Stimulated activated CD8-positive, alpha-beta memory T cell treated with anti-CD3 and anti-CD28 coated beads, Interleukin-15, amount 100 ng/mL, for 24 hours (primary cell): ENCODE measurements around the gene ID1.
"Not testable (repeated sequence)": the region's sequence is repeated elsewhere in the genome, so short reads cannot be mapped to it uniquely, and the experiment has no call there.

Source experiments
- DNase-seq: peaks from one replicate; pipeline ENCODE4 v3.0.0-alpha.2; 2020; ENCODE audit warnings: low read depth

ID1 gene

DNA sequence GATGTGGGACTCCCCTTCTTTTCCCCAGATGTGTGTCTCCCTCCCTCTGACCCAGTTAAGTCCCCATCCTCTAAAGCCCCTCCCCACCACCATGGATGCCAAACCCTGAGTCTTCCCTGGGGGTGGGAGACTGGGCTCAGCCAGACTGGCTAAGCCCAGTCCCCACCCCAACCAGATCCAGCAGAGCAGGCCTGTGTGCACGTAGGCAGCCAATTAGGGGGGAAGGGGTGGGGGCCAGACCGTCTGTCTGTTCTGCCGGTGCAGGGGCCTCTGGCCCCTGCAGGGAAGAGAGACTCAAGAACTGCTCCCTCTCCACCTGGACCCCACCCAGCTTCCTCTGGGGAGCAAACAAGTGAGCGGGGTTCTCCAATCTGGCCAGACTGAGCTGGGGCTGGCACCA is 33.2 kb downstream of the ID1 start:
- DNase-seq: no peak

- no peak for DNase-seq
Observed at GRCh38 chr20:31638816-31639215, 33.7 kb downstream of the ID1 start.

DNA sequence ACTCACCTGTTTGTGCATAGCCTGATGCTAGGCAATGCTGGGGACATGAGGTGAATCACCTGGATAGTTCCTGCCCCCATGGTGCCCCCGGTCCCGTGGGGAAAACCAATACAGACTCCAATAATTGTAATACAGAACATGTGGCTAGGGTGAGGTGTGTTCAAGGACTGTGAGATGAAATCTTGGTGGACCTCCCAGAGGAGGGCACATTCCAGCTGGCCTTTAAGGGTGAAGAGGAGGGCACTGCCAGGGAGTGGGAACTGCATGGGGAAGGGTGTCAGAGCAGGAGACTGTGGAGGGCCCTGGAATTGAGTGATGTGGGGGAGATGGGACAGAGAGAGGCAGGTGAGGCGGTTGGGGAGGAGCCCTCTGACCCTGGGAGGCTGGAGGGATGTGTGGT is 35.2 kb downstream of the ID1 start:
- DNase-seq: no peak

DNA sequence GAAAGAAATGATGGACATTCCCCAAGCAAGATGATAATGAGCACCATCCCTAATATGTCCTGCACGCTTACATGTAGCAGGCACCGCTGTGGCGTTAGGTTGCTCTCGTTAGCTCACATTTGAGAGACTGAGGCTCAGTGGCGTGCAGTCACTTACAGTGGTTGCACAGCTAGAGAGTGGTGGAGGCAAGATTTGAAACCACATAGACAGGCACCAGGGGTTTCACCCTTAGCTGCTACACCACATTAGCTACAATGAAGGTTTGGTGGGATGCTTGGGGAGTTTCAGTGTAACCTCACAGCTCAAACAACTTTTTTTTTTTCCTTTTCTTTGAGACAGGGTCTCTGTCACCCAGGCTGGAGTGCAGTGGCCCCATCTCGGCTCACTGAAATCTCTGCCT is 36.3 kb downstream of the ID1 start:
- no peak for DNase-seq

DNA sequence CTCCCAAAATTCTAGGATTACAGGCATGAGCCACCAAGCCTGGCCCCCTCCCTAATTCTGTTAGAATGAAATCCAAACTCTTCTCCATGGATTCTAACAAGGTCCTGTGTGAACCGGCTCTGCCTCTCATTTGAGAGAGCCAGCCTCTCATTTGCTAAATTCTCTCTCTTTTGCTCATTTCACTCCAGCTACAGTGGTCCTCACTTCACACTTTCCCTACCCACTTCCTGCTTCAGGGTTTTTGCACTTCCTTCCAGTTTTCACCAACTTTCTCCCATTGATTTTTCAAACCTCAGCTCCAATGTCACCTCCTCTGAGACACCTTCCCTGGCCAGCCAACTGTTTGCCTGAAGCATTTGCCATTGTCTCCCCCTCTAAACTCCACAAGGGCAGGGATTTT is 37.7 kb downstream of the ID1 start:
- no peak for DNase-seq

GRCh38 chr20:31643522-31643921 is 38.4 kb downstream of the ID1 start:
- no peak for DNase-seq

- DNase-seq: no peak
Observed at GRCh38 chr20:31644701-31645100, 39.6 kb downstream of the ID1 start.

- not testable (repeated sequence) for DNase-seq
Observed at GRCh38 chr20:31648104-31648503, 43.0 kb downstream of the ID1 start.

- no peak for DNase-seq
Observed at GRCh38 chr20:31652917-31653396, 47.9 kb downstream of the ID1 start.

- DNase-seq: no peak
Observed at GRCh38 chr20:31653561-31653960, 48.5 kb downstream of the ID1 start.

DNA sequence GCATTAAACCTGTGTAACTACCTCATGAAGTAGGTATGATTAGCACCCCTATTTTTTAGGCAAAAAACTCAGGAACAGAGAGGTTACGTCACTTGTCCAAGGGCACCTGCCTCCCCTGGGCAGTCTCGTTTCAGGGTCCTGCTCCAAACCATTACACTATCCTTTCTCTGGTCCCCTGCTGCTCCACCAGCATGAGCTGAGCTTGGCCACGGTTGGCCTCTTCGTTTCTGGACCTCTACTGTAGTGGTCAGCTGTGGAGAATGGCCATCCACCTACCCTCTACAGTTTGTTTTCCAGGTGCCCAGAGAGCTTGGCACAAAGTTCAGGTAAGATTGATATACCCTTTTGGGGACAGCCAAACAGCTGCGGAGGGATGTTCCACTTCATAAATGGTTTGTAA is 49.4 kb downstream of the ID1 start:
- no peak for DNase-seq
